Right hindlimb (tissue), 1 donor: ENCODE data around the gene GJB2.

Experiments
- DNase-seq: peaks from one replicate; pipeline ENCODE4 v3.0.0-alpha.2; 2018

The GJB2 gene

GRCh38 chr13:20192836-20193161 lies at the start of gene GJB2:
Gene GJB2, minus strand, starts transcription at chr13:20192938. Its CDS starts 3,357 bp downstream, at chr13:20189581.
- no peak for DNase-seq

GRCh38 chr13:20241593-20241992 lies 48.9 kb upstream of the GJB2 start:
- DNase-seq = no peak

GRCh38 chr13:20239748-20240147 lies 47.0 kb upstream of the GJB2 start:
- no peak for DNase-seq

- no peak for DNase-seq
Measured at GRCh38 chr13:20232556-20233277, 40.0 kb upstream of the GJB2 start.

GRCh38 chr13:20231839-20232555 lies 39.3 kb upstream of the GJB2 start, which contains the start of gene GJB6:
Gene GJB6, minus strand, starts transcription at chr13:20232319. Its CDS starts 8,839 bp downstream, at chr13:20223480.
- DNase-seq = no peak

- DNase-seq = no peak
Measured at GRCh38 chr13:20230913-20231838, 38.4 kb upstream of the GJB2 start.

- DNase-seq = no peak
Measured at GRCh38 chr13:20227730-20228129, 35.0 kb upstream of the GJB2 start.

GRCh38 chr13:20227288-20227687 lies 34.5 kb upstream of the GJB2 start:
- no peak for DNase-seq

- DNase-seq = no peak
Measured at GRCh38 chr13:20222553-20222952, 29.8 kb upstream of the GJB2 start.

GRCh38 chr13:20221772-20222171 lies 29.0 kb upstream of the GJB2 start:
- no peak for DNase-seq

- no peak for DNase-seq
Measured at GRCh38 chr13:20219577-20219976, 26.8 kb upstream of the GJB2 start.

GRCh38 chr13:20217168-20217567 lies 24.4 kb upstream of the GJB2 start:
- no peak for DNase-seq

GRCh38 chr13:20209948-20210347 lies 17.2 kb upstream of the GJB2 start:
- DNase-seq = no peak

GRCh38 chr13:20206698-20207235 lies 14.0 kb upstream of the GJB2 start:
- DNase-seq = no peak

- no peak for DNase-seq
Measured at GRCh38 chr13:20206065-20206697, 13.4 kb upstream of the GJB2 start.

- no peak for DNase-seq
Measured at GRCh38 chr13:20198781-20199180, 6.0 kb upstream of the GJB2 start.

- DNase-seq = no peak
Measured at GRCh38 chr13:20197361-20197834, 4.7 kb upstream of the GJB2 start.

GRCh38 chr13:20195801-20196200 lies 3.1 kb upstream of the GJB2 start:
- no peak for DNase-seq

GRCh38 chr13:20193907-20194631 lies 1.3 kb upstream of the GJB2 start:
- DNase-seq = no peak

- no peak for DNase-seq
Measured at GRCh38 chr13:20193162-20193906, 596 bp upstream of the GJB2 start.
